ENCODE measurements around the gene SUN3. TPM values are rescaled to one million over a fixed set of nuclear protein-coding genes. Genes with fewer than 3 reads are reported as not detected.

The SUN3 gene
- total RNA-seq, 4 donors from 2014 or later: not detected

GRCh38 chr7:47946581-47947354 is 82.1 kb downstream of the SUN3 start:
- H3K4me1 ChIP-seq: peaks cover 0 to 26% (median 10%) of the 10 kb centered on the region in 4 donors
- H3K9me3 ChIP-seq: no peaks in the 10 kb centered on the region
- intact Hi-C loops (cut with DNase I; ENCODE audit: low total_unique reads): no loop called here
- WGBS, 2 donors (ENCODE audit: low coverage in 1 of 2): 89% methylated on average over 7 of the region's 7 CpGs
- no peaks in the 10 kb centered on the region for H3K27me3 ChIP-seq
- H3K4me3 ChIP-seq: no peak overlapping the region
- TF ChIP-seq EP300 (IDR thresholded peaks at IDR 0.05; ENCODE audit: low read depth) (no peak), CTCF (IDR thresholded peaks at IDR 0.05) (no peak), POLR2A (IDR thresholded peaks at IDR 0.05) (no peak), POLR2AphosphoS5 (IDR thresholded peaks at IDR 0.05) (no peak)
- in situ Hi-C loops (cut with MboI; ENCODE audit: low pct_ligation_motif_present in 1 of 4, low pct_unique_long_range_greater_than_20kb in 1 of 4, low sequenced_read_pairs in 3 of 4): loop anchor here in 2 of 4 donors (10.0 kb wide), 1 partner anchor 168 kb away; no protein-coding TSS in a partner anchor
- DNase-seq: no peak
- no peaks in the 10 kb centered on the region for H3K36me3 ChIP-seq
- H3K27ac ChIP-seq: no peak overlapping the region

DNA sequence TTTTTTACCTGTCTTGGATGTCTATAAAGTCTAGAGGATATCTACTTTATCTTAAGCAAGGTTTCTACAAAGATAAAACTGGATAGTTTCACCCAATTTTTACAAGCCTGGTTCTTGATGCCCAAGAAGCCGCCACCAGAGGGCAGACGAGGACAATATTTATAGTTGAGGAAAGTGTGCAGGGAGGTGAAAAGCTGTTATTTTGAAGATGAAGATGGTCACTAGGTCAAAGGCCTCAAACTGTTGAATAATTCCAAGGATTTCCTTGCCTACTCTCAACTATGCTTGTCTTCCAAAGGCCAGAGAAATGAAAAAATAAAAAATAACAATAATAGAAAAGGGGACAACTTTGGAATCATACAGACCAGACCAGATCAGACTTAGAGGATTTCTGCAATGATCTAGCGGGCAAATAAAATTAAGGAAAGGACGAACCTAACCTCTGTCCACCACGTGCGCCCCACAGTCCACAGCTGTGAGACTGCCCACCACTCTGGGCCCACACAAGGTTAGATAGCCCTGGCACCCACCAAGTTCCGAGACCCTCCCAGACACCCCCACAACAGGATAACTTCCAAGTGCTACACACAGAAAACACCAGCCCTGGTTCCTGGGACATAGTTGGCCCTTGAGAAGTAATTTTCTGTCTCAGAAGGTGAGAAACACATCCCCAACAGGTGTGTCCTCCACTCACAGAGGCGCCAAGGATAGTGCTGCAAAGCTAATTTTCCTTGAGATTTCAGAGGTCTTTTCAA is 83.5 kb downstream of the SUN3 start:
- H3K27ac ChIP-seq: no peak overlapping the region
- no peaks in the 10 kb centered on the region for H3K36me3 ChIP-seq
- TF ChIP-seq EP300 (IDR thresholded peaks at IDR 0.05; ENCODE audit: low read depth) (no peak), POLR2AphosphoS5 (IDR thresholded peaks at IDR 0.05) (no peak), CTCF (IDR thresholded peaks at IDR 0.05) (peak; percentile 77 to 84 (median 81)), POLR2A (IDR thresholded peaks at IDR 0.05) (no peak)
- no peaks in the 10 kb centered on the region for H3K27me3 ChIP-seq
- 28 to 35% methylated on average over 7 to 8 of the region's 8 CpGs for WGBS, 2 donors (ENCODE audit: low coverage in 1 of 2)
- DNase-seq: peak; percentile 86
- H3K9me3 ChIP-seq: no peaks in the 10 kb centered on the region
- H3K4me3 ChIP-seq: no peak overlapping the region
- in situ Hi-C loops (cut with MboI; ENCODE audit: low pct_ligation_motif_present in 1 of 4, low pct_unique_long_range_greater_than_20kb in 1 of 4, low sequenced_read_pairs in 3 of 4): loop anchor here in 2 of 4 donors (10.0 kb wide), 1 partner anchor 169 kb away; no protein-coding TSS in a partner anchor
- intact Hi-C loops (cut with DNase I; ENCODE audit: low total_unique reads): loop anchor here (2.0 kb wide), 1 partner anchor 165 kb away; no protein-coding TSS in a partner anchor
- peaks cover 0 to 27% (median 14%) of the 10 kb centered on the region in 4 donors for H3K4me1 ChIP-seq

DNA sequence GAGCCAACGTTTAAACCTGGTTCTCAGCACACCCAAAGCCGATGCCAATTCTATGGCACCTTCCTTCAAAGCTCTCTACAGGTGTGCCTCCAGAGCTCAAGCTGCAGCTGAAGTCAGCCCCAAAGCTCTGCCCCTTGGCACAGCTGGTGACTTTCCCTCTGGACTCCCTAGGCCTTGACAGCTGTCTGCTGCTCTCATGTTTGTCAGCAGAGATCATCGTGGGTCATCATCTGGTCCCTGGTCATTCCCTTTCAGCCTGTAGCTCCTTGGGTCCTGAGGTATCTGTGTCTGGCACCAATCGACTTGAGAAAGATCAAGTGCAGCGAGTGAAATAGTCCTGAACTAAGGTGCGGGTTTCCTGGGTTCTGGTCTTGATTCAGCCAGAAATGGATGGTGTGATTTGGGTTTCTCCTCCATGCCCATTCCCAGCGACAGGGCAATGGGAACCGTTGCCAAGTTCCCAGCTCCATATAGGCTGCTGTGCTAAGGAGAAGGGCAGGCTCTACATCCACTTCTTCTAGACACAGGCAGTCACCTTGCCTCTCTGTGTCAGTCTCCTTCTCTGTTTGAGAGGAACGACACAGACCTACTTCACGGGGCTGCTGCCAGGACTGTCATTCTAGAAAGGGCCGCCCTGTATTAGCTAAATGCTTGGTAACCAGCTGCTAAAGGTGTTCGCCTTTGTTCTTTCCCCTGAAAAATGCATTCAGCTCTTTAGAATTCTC is 84.2 kb downstream of the SUN3 start:
- H3K4me3 ChIP-seq: no peak overlapping the region
- peaks cover 3 to 29% (median 17%) of the 10 kb centered on the region in 4 donors for H3K4me1 ChIP-seq
- in situ Hi-C loops (cut with MboI; ENCODE audit: low pct_ligation_motif_present in 1 of 4, low pct_unique_long_range_greater_than_20kb in 1 of 4, low sequenced_read_pairs in 3 of 4): loop anchor here in 3 of 4 donors (5.0 to 10.0 kb wide), 2 partner anchors 163 to 170 kb away; no protein-coding TSS in a partner anchor
- H3K9me3 ChIP-seq: no peaks in the 10 kb centered on the region
- no peak overlapping the region for H3K27ac ChIP-seq
- TF ChIP-seq POLR2A (IDR thresholded peaks at IDR 0.05) (no peak), CTCF (IDR thresholded peaks at IDR 0.05) (no peak), EP300 (IDR thresholded peaks at IDR 0.05; ENCODE audit: low read depth) (no peak), POLR2AphosphoS5 (IDR thresholded peaks at IDR 0.05) (no peak)
- 76 to 78% methylated on average over 3 to 12 of the region's 12 CpGs for WGBS, 2 donors (ENCODE audit: low coverage in 1 of 2)
- no peaks in the 10 kb centered on the region for H3K27me3 ChIP-seq
- no peak for DNase-seq
- no peaks in the 10 kb centered on the region for H3K36me3 ChIP-seq
- intact Hi-C loops (cut with DNase I; ENCODE audit: low total_unique reads): loop anchor here (2.0 kb wide), 1 partner anchor 166 kb away; no protein-coding TSS in a partner anchor

Measured in transverse colon (tissue), 4 donors.